D721Med (cell line): ENCODE data around the gene KCNIP3.
A peak's percentile ranks its signal among the peaks of the same experiment; 100 is the strongest.

Experiments used
- DNase-seq: peaks from one replicate; pipeline ENCODE4 v3.0.0; 2011; ENCODE audit warnings: low spot score; ENCODE audit not compliant: insufficient read length
- FAIRE-seq: peaks from 2 replicates; lab custom pipeline; 2011; peaks lifted over from hg19 to GRCh38; lab: Jason Lieb, UNC
- TF ChIP-seq, protein P1 (sequence below): IDR thresholded peaks from 2 replicates; pipeline ENCODE4 v1.5.1; 2012; ENCODE audit warnings: mild to moderate bottlenecking, control low read depth; ENCODE audit not compliant: insufficient read depth; ENCODE audit errors: missing control alignments

KCNIP3 gene

GRCh38 chr2:95313296-95314131 lies 16.4 kb downstream of the KCNIP3 start:
- TF ChIP-seq, protein P1, sequence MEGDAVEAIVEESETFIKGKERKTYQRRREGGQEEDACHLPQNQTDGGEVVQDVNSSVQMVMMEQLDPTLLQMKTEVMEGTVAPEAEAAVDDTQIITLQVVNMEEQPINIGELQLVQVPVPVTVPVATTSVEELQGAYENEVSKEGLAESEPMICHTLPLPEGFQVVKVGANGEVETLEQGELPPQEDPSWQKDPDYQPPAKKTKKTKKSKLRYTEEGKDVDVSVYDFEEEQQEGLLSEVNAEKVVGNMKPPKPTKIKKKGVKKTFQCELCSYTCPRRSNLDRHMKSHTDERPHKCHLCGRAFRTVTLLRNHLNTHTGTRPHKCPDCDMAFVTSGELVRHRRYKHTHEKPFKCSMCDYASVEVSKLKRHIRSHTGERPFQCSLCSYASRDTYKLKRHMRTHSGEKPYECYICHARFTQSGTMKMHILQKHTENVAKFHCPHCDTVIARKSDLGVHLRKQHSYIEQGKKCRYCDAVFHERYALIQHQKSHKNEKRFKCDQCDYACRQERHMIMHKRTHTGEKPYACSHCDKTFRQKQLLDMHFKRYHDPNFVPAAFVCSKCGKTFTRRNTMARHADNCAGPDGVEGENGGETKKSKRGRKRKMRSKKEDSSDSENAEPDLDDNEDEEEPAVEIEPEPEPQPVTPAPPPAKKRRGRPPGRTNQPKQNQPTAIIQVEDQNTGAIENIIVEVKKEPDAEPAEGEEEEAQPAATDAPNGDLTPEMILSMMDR = no peak
- DNase-seq = no peak
- FAIRE-seq = no peak

DNA sequence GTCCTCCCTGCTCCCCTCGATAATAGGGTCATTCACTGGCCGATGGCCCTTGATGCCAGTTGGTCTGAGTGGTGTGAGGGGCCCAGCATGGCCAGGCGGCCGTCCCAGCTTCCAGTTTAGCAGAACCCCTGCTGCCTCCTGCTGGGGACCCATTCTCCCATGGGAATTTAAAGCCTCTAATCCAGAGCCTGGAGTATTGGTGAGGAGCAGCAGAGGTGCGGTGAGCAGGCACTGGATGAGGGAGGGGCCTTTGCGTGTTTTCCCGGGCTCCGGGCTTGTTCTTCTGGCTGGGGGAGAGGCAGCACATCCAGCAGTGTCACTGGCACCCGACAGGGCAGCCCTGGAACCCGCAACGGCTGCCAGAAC lies 17.4 kb downstream of the KCNIP3 start:
- peak; percentile 75 for DNase-seq
- FAIRE-seq = no peak
- TF ChIP-seq, protein P1 = no peak

- FAIRE-seq = no peak
- DNase-seq = peak; percentile 75
- TF ChIP-seq, protein P1 = peak; percentile 43
Measured at GRCh38 chr2:95314964-95315611, 17.9 kb downstream of the KCNIP3 start.

DNA sequence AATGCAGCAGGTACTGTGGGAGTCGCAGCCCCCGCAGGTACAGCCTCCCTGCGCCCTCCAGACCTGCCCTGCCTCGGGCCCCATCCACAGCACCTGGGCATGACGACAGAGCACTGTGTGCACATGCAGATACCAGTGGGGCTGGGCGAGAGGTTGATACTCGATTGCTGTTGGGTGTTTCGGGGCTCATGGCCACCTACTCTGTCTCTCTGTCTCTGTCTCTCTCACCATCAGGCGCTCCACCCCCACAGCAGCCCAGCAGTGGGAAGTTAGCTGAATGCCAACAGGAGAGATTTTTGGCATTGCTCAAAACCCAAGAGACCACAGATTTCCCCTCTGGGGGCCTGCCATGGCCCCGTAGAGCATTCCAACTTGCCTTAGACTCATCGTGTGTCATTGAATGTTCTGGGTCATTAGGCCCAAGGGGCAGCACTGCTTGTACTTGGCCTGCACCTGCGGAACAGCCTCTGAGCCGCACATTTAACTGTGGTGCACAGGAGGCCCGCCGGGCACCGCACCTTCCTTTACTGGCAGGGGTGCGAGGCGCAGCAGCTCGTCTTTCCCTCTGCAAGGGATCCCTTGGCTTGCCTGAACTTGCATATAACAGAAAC lies 18.8 kb downstream of the KCNIP3 start:
- TF ChIP-seq, protein P1 = no peak
- DNase-seq = no peak
- no peak for FAIRE-seq

DNA sequence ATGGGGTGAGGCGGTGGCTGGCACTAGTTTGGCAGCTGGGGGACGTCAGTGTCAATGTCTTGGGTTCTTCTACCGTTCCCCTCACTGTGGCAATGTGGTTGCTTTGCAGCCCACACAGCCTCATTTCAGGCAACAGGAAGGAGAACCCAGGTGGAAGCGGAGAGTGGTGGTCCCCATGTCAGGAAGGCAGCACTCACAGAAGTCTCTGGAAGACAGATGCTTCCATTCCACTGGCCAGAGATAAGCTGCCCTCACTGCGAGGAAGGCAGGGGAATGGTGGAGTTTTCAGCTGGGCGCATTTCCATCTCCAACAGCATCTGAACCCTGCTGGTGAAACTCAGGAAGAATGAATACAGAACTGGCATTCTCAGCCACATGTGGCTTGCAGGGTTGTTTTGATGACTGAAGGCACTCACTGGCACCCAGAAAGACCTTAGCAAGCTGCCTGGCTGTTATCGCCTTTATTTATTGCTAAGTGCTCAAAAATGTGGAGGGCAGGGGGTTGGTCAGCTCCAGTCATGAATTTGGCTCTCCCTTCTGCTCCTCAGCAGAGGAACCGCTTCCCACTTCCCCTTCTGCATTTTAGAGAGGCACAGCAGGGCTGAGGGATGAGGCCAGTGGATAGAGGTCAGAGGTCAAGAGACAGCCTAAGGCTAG lies 19.4 kb downstream of the KCNIP3 start:
- DNase-seq (no peak), FAIRE-seq (no peak)
- TF ChIP-seq, protein P1 = no peak

GRCh38 chr2:95317123-95317500 lies 20.0 kb downstream of the KCNIP3 start:
- TF ChIP-seq, protein P1 = no peak
- FAIRE-seq (no peak), DNase-seq (no peak)
